ENCODE measurements around the gene AVPR1A.
"Not testable (repeated sequence)": the region's sequence is repeated elsewhere in the genome, so short reads cannot be mapped to it uniquely, and the experiment has no call there.

The AVPR1A gene

GRCh38 chr12:63150713-63151622, at the start of gene AVPR1A:
Gene AVPR1A, minus strand, starts transcription at chr12:63151201. Its CDS starts 365 bp downstream, at chr12:63150836.
- DNase-seq, result no peak

- no peak for DNase-seq
Observed at GRCh38 chr12:63196168-63196567, 45.2 kb upstream of the AVPR1A start.

- DNase-seq, result no peak
Observed at GRCh38 chr12:63179224-63179623, 28.2 kb upstream of the AVPR1A start.

GRCh38 chr12:63170321-63170720, 19.3 kb upstream of the AVPR1A start:
- no peak for DNase-seq

GRCh38 chr12:63167741-63168140, 16.7 kb upstream of the AVPR1A start:
- DNase-seq, result not testable (repeated sequence)

- DNase-seq, result no peak
Observed at GRCh38 chr12:63164911-63165310, 13.9 kb upstream of the AVPR1A start.

- no peak for DNase-seq
Observed at GRCh38 chr12:63163541-63163940, 12.5 kb upstream of the AVPR1A start.

- DNase-seq, result no peak
Observed at GRCh38 chr12:63155375-63155774, 4.4 kb upstream of the AVPR1A start.

- DNase-seq, result no peak
Observed at GRCh38 chr12:63154560-63154959, 3.6 kb upstream of the AVPR1A start.

- no peak for DNase-seq
Observed at GRCh38 chr12:63152321-63152700, 1.3 kb upstream of the AVPR1A start.

GRCh38 chr12:63151623-63152320, 771 bp upstream of the AVPR1A start:
- DNase-seq, result peak; percentile 67

GRCh38 chr12:63149909-63150712, 890 bp downstream of the AVPR1A start:
- DNase-seq, result no peak

- no peak for DNase-seq
Observed at GRCh38 chr12:63144556-63144955, 6.4 kb downstream of the AVPR1A start.

- DNase-seq, result no peak
Observed at GRCh38 chr12:63138488-63138887, 12.5 kb downstream of the AVPR1A start.

- DNase-seq, result no peak
Observed at GRCh38 chr12:63133981-63134380, 17.0 kb downstream of the AVPR1A start.

GRCh38 chr12:63132201-63132600, 18.8 kb downstream of the AVPR1A start:
- DNase-seq, result no peak

- DNase-seq, result peak; percentile 97
Observed at GRCh38 chr12:63129927-63130326, 21.1 kb downstream of the AVPR1A start.

GRCh38 chr12:63124778-63125177, 26.2 kb downstream of the AVPR1A start:
- DNase-seq, result no peak

- peak; percentile 52 for DNase-seq
Observed at GRCh38 chr12:63103494-63104131, 47.4 kb downstream of the AVPR1A start.

- no peak for DNase-seq
Observed at GRCh38 chr12:63101920-63102319, 49.1 kb downstream of the AVPR1A start.

- peak; percentile 29 for DNase-seq
Observed at GRCh38 chr12:63098851-63099250, 52.1 kb downstream of the AVPR1A start.

- DNase-seq, result no peak
Observed at GRCh38 chr12:63095369-63095980, 55.5 kb downstream of the AVPR1A start.
